H1 (cell line): Measurements from ENCODE around the gene RFT1. TPM values are rescaled to one million over a fixed set of nuclear protein-coding genes. Genes with fewer than 3 reads are reported as not detected.

Source experiments
- CTCF ChIA-PET: fragments of 300-600 bp; sonication (Branson Sonifier 250); formaldehyde crosslinking; loops from one replicate; lab custom pipeline; 2021; ENCODE audit not compliant: partially characterized antibody; lab: Charles Lee
- POLR2A ChIA-PET: fragments of 300-600 bp; sonication (Branson Sonifier 250); formaldehyde crosslinking; loops from one replicate; lab custom pipeline; 2021; ENCODE audit warnings: inconsistent platforms; ENCODE audit not compliant: partially characterized antibody; lab: Charles Lee
- DNase-seq, 2 experiments: peaks; one replicate each; pipeline versions ENCODE4 v3.0.0 to v3.0.0-alpha.2; 2010 to 2022; ENCODE audit warnings: low spot score in 2 of 2, low read depth in 1 of 2, mixed read lengths in 1 of 2
- FAIRE-seq: peaks from 2 replicates; lab custom pipeline; 2011; peaks lifted over from hg19 to GRCh38; lab: Jason Lieb, UNC
- H2AFZ ChIP-seq: 2 replicates; pipeline ENCODE4 v1.8.1; 2012; ENCODE audit warnings: low read length, inconsistent platforms
- H2AK5ac ChIP-seq: 2 replicates; pipeline ENCODE4 v1.6.1; 2013; ENCODE audit warnings: low read depth, low read length
- H2BK120ac ChIP-seq: replicated peaks from 2 replicates; pipeline ENCODE3; 2013; ENCODE audit warnings: low read depth, low read length, inconsistent platforms
- H2BK12ac ChIP-seq: 2 replicates; pipeline ENCODE4 v1.6.1; 2013; ENCODE audit warnings: low read depth, low read length
- H2BK15ac ChIP-seq: 2 replicates; pipeline ENCODE4 v1.6.1; 2013; ENCODE audit warnings: low read length
- H2BK20ac ChIP-seq: 2 replicates; pipeline ENCODE4 v1.6.1; 2013; ENCODE audit warnings: low read length
- H2BK5ac ChIP-seq: 2 replicates; pipeline ENCODE4 v1.6.1; 2013; ENCODE audit warnings: low read depth, low read length
- H3K14ac ChIP-seq: 2 replicates; pipeline ENCODE4 v1.6.1; 2013; ENCODE audit warnings: inconsistent platforms; ENCODE audit not compliant: insufficient read length
- H3K18ac ChIP-seq: 2 replicates; pipeline ENCODE4 v1.6.1; 2013; ENCODE audit warnings: low read length; ENCODE audit errors: extremely low read depth
- H3K23ac ChIP-seq: 2 replicates; pipeline ENCODE4 v1.6.1; 2013; ENCODE audit warnings: inconsistent platforms; ENCODE audit not compliant: insufficient read length
- H3K23me2 ChIP-seq: 2 replicates; pipeline ENCODE4 v1.6.1; 2013; ENCODE audit warnings: low read depth, low read length
- H3K27ac ChIP-seq: 2 replicates; pipeline ENCODE4 v1.6.1; 2011; ENCODE audit warnings: low read depth, low read length, inconsistent platforms
- H3K27me3 ChIP-seq, 4 experiments: replicated peaks in 1 of 4; 1 replicate in 1 of 4; 2 replicates in 3 of 4; pipeline versions ENCODE4 v1.6.1 to v1.8.1; 2011 to 2013; ENCODE audit warnings: low read length in 3 of 4, mild to moderate bottlenecking in 3 of 4, inconsistent platforms in 2 of 4, mixed read lengths in 2 of 4, moderate library complexity in 1 of 4; ENCODE audit not compliant: control insufficient read depth in 3 of 4, insufficient read depth in 3 of 4; ENCODE audit errors: extremely low read depth in 1 of 4
- H3K36me3 ChIP-seq, 4 experiments: 2 replicates each; pipeline versions ENCODE4 v1.6.1 to v1.8.1; 2011 to 2013; ENCODE audit warnings: mild to moderate bottlenecking in 4 of 4, low read length in 3 of 4, moderate library complexity in 2 of 4, control low read depth in 1 of 4, inconsistent platforms in 1 of 4; ENCODE audit not compliant: insufficient read depth in 4 of 4, control insufficient read depth in 2 of 4
- H3K4ac ChIP-seq: replicated peaks from 2 replicates; pipeline ENCODE3; 2013; ENCODE audit warnings: low read length, low read depth, mixed read lengths, inconsistent platforms; ENCODE audit not compliant: insufficient read length
- H3K4me1 ChIP-seq, 4 experiments: replicated peaks in 1 of 4; 1 replicate in 1 of 4; 2 replicates in 3 of 4; pipeline versions ENCODE4 v1.6.1 to v1.8.1; 2011 to 2013; ENCODE audit warnings: low read length in 3 of 4, inconsistent platforms in 2 of 4, mixed read lengths in 1 of 4; ENCODE audit not compliant: insufficient read depth in 4 of 4, control insufficient read depth in 3 of 4
- H3K4me2 ChIP-seq, 2 experiments: 2 replicates each; pipeline versions ENCODE4 v1.6.1 to v1.8.1; 2011 to 2013; ENCODE audit warnings: low read depth in 2 of 2, low read length in 2 of 2, control low read depth in 1 of 2, inconsistent platforms in 1 of 2, mild to moderate bottlenecking in 1 of 2; ENCODE audit not compliant: insufficient read depth in 1 of 2
- H3K4me3 ChIP-seq, 4 experiments: fragments of 200-600, 300-600 bp in 1 of 4; sonication (generic), shearing (Covaris generic), sonication (Bioruptor Twin) in 1 of 4; 2 replicates each; pipeline versions ENCODE4 v1.5.1 to v1.8.1; 2011 to 2016; ENCODE audit warnings: low read length in 4 of 4, low read depth in 3 of 4, control low read depth in 2 of 4, inconsistent platforms in 2 of 4, mild to moderate bottlenecking in 2 of 4, mixed read lengths in 1 of 4, moderate library complexity in 1 of 4; ENCODE audit not compliant: insufficient read depth in 2 of 4; ENCODE audit errors: extremely low read depth in 1 of 4
- H3K56ac ChIP-seq: replicated peaks from 2 replicates; pipeline ENCODE3; 2013; ENCODE audit warnings: low read depth, mild to moderate bottlenecking, mixed read lengths, low read length, inconsistent platforms; ENCODE audit not compliant: insufficient read length
- H3K79me1 ChIP-seq: 2 replicates; pipeline ENCODE4 v1.6.1; 2013; ENCODE audit warnings: low read depth, low read length, control low read depth
- H3K79me2 ChIP-seq, 2 experiments: 2 replicates each; pipeline versions ENCODE4 v1.6.1 to v1.8.1; 2012 to 2013; ENCODE audit warnings: low read length in 2 of 2, mild to moderate bottlenecking in 2 of 2, inconsistent platforms in 1 of 2; ENCODE audit not compliant: insufficient read depth in 2 of 2, control insufficient read depth in 1 of 2
- H3K9ac ChIP-seq, 4 experiments: replicated peaks in 1 of 4; 1 replicate in 1 of 4; 2 replicates in 3 of 4; pipeline versions ENCODE4 v1.6.1 to v1.8.1; 2011 to 2013; ENCODE audit warnings: low read depth in 3 of 4, low read length in 3 of 4, control low read depth in 2 of 4, mild to moderate bottlenecking in 2 of 4, moderate library complexity in 2 of 4, inconsistent platforms in 1 of 4; ENCODE audit errors: extremely low read depth in 1 of 4
- H3K9me3 ChIP-seq, 2 experiments: 2 replicates each; pipeline versions ENCODE4 v1.6.1 to v1.8.1; 2012 to 2013; ENCODE audit warnings: mild to moderate bottlenecking in 2 of 2, moderate library complexity in 2 of 2, control low read depth in 1 of 2, inconsistent platforms in 1 of 2, low read depth in 1 of 2, low read length in 1 of 2, mixed read lengths in 1 of 2; ENCODE audit not compliant: insufficient read depth in 2 of 2
- H4K20me1 ChIP-seq, 2 experiments: replicated peaks in 1 of 2; 2 replicates each; pipeline versions ENCODE3 to v1.8.1; 2011 to 2013; ENCODE audit warnings: inconsistent platforms in 2 of 2, low read length in 2 of 2, mild to moderate bottlenecking in 1 of 2; ENCODE audit not compliant: insufficient read depth in 2 of 2, control insufficient read depth in 1 of 2
- H4K5ac ChIP-seq: 2 replicates; pipeline ENCODE4 v1.6.1; 2013; ENCODE audit warnings: low read length, low read depth, mixed read lengths, inconsistent platforms; ENCODE audit not compliant: insufficient read length
- H4K8ac ChIP-seq: 2 replicates; pipeline ENCODE4 v1.8.0; 2013; ENCODE audit warnings: mild to moderate bottlenecking, moderate library complexity, low read length, inconsistent platforms; ENCODE audit not compliant: insufficient read depth; ENCODE audit errors: extremely low read depth
- H4K91ac ChIP-seq: replicated peaks from 2 replicates; pipeline ENCODE3; 2013; ENCODE audit warnings: low read length, mixed read lengths, inconsistent platforms; ENCODE audit not compliant: insufficient read length
- EGR1 ChIP-seq: IDR thresholded peaks from 2 replicates; pipeline ENCODE4 v1.6.1; 2011; ENCODE audit warnings: low read depth, low read length, borderline replicate concordance
- SIN3A ChIP-seq, 2 experiments: IDR thresholded peaks in 1 of 2; conservative IDR thresholded peaks in 1 of 2; 2 replicates each; pipeline ENCODE4 v1.6.1; 2011 to 2012; ENCODE audit warnings: low read length in 2 of 2, improper control_type of control experiment in 1 of 2, low read depth in 1 of 2, mild to moderate bottlenecking in 1 of 2
- SP4 ChIP-seq: IDR thresholded peaks from 2 replicates; pipeline ENCODE4 v1.6.1; 2012; ENCODE audit warnings: low read length, inconsistent platforms
- YY1 ChIP-seq: IDR thresholded peaks from 2 replicates; pipeline ENCODE4 v1.6.1; 2011; ENCODE audit warnings: low read depth, mild to moderate bottlenecking, low read length
- WGBS, 2 experiments: shearing (Covaris generic) in 1 of 2; methylation state at CpG; one replicate each; pipeline versions ENCODE4 v1.1.6 to v1.1.7; 2013 to 2015; ENCODE audit warnings: low lambda C conversion rate in 2 of 2, mixed read lengths in 2 of 2, inconsistent platforms in 1 of 2, low coverage in 1 of 2, missing lambda C conversion rate in 1 of 2; ENCODE audit not compliant: insufficient replicate concordance in 2 of 2, insufficient coverage in 1 of 2, insufficient read length in 1 of 2; ENCODE audit errors: extremely low coverage in 1 of 2, missing lambda C conversion rate in 1 of 2; 5-methylcytosine and 5-hydroxymethylcytosine counted together
- polyA plus RNA-seq, 7 experiments: library from polyadenylated mRNA; depleted of rRNA in 3 of 7; stranded (reverse) in 5 of 7; unstranded in 2 of 7; fragments of >200 nt in 5 of 7; fragments of 200-250 nt in 2 of 7; gene quantifications; 1 replicate in 5 of 7; 2 replicates in 1 of 7; 4 replicates in 1 of 7; pipeline versions ENCODE4 v1.2.1 to v1.2.3, GENCODE V29; 2011 to 2013; ENCODE audit warnings: missing spikeins in 2 of 7, mixed read lengths in 2 of 7
- total RNA-seq: library from RNA; stranded (reverse); fragmentation: NEBNext Ultra II Directional; extraction: Animal tissue kit (Norgen Biotek cat#: 25700); gene quantifications from 2 replicates; pipeline ENCODE4 v1.2.1, GENCODE V29; 2021
- TF ChIP-seq, protein P1 (sequence below): IDR thresholded peaks from 2 replicates; pipeline ENCODE4 v1.6.1; 2012; ENCODE audit warnings: inconsistent platforms

Gene RFT1
- total and polyA plus RNA-seq, 2 of the 8 experiments (the other 6 are each of a cell fraction or from before 2014, with no cell fraction given) = 27.7 to 42.4 TPM

DNA sequence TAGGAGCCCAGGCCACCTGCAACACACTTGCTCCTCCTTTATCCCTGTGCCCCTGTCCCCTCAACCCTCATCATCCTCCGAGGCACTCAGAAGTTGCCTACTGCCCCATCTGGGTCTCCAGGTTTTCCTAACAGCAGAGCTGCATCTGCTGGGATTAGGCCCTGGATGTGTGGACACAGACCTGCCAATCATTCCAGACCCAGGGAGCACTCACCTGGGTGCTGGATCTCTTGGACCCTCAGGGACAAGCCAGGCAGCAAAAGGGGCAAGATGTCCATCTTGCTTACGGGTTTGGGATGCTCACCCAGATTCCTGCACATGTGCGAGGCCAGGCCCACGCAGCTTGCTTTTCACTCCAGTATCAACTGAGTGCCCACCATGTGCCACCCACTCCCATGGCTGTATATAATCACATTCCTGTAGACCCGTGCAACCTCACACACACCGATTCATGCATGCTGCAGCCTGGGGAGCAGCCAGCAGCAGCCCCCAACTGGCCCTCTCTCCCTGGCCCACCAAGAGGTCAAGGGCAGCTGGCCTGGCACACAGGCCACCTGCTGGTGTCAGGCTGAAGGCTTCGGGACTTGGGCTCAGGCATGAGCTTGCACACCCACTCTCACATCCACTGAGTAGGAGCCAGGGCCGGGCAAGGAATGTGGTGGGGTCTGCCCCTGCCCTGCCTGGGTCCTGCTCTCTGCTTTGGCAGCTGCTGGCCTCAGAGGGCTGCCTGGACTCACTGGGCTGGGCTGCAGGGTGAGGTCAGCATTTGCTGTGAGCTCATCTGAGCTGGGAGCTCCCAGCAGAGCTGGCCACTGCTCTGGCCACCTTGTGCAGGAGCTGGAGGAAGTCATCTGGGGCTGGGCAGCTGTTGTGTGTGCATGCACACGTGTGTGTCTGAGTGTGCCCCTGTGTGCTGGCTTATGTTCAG lies 45.6 kb upstream of the RFT1 start:
- H3K9me3 ChIP-seq = no peaks in the 10 kb centered on the region
- H2BK120ac ChIP-seq = no peak overlapping the region
- 0 out of 2 replicates have a peak overlapping the region, but pooled peaks have one; percentile 31 for H2BK15ac ChIP-seq
- no peak for TF ChIP-seq SIN3A (conservative IDR thresholded peaks at IDR 0.05 in 1 of 2, IDR thresholded peaks at IDR 0.05 in 1 of 2; ENCODE audit: low read depth in 1 of 2, low read length in 2 of 2)
- no peak for TF ChIP-seq SP4
- TF ChIP-seq YY1 = no peak
- TF ChIP-seq, protein P1, sequence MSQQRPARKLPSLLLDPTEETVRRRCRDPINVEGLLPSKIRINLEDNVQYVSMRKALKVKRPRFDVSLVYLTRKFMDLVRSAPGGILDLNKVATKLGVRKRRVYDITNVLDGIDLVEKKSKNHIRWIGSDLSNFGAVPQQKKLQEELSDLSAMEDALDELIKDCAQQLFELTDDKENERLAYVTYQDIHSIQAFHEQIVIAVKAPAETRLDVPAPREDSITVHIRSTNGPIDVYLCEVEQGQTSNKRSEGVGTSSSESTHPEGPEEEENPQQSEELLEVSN = no peak
- no peak for TF ChIP-seq EGR1
- H3K23ac ChIP-seq = no peak overlapping the region
- ChIA-PET CTCF (interaction anchor here (0.8 to 3.4 kb wide), 5 partner anchors 12 to 42 kb away, joined by 3 to 14 read pairs (median 5); no protein-coding TSS in a partner anchor), POLR2A (no interaction called here)
- H4K91ac ChIP-seq = no peak overlapping the region
- H2BK20ac ChIP-seq = no peak overlapping the region
- no peak overlapping the region for H3K14ac ChIP-seq
- 90% methylated on average over 9 of the region's 9 CpGs; no CpG with 5 or more reads in 1 of the 2 experiments for WGBS, 2 experiments
- H3K79me2 ChIP-seq = no peaks in the 10 kb centered on the region
- FAIRE-seq (no peak), DNase-seq (no peak)
- H3K36me3 ChIP-seq = no peaks in the 10 kb centered on the region; a peak in 1 of 8 replicates
- no peaks in the 10 kb centered on the region for H3K27me3 ChIP-seq
- H2AFZ ChIP-seq = no peak overlapping the region
- peaks cover 1 to 9% of the 10 kb centered on the region in 2 experiments for H4K20me1 ChIP-seq
- H3K79me1 ChIP-seq = peaks cover 12% of the 10 kb centered on the region; the same call in 1 of the 2 replicates
- H3K18ac ChIP-seq = no peak overlapping the region
- no peak overlapping the region for H2AK5ac ChIP-seq
- H2BK12ac ChIP-seq = peak overlapping the region; percentile 39; the same call in 1 of the 2 replicates
- H3K4me3 ChIP-seq = no peak overlapping the region
- H3K9ac ChIP-seq = no peak overlapping the region
- H4K5ac ChIP-seq = no peak overlapping the region
- H3K27ac ChIP-seq = no peak overlapping the region
- H3K4ac ChIP-seq = no peak overlapping the region
- no peak overlapping the region for H2BK5ac ChIP-seq
- H3K23me2 ChIP-seq = no peaks in the 10 kb centered on the region
- no peak overlapping the region for H3K56ac ChIP-seq
- H3K4me2 ChIP-seq = no peak overlapping the region
- peak overlapping the region; percentile 11 for H4K8ac ChIP-seq
- H3K4me1 ChIP-seq = peaks cover 3 to 23% (median 16%) of the 10 kb centered on the region in 4 experiments
